PC-3 (cell line): ENCODE results near the gene TM9SF1.

Source experiments
- EZH2 ChIP-seq: fragments of 300-600 bp; sonication (generic); IDR thresholded peaks from one replicate; pipeline ENCODE4 v1.6.1; 2017; ENCODE audit warnings: antibody characterized with exemption, mild to moderate bottlenecking, low read length; ENCODE audit not compliant: unreplicated experiment
- TF ChIP-seq, protein P1 (sequence below): fragments of 300-600 bp; sonication (generic); conservative IDR thresholded peaks from 2 replicates; pipeline ENCODE4 v1.5.1; 2017; ENCODE audit warnings: antibody characterized with exemption, low read depth, mild to moderate bottlenecking, low read length

DNA sequence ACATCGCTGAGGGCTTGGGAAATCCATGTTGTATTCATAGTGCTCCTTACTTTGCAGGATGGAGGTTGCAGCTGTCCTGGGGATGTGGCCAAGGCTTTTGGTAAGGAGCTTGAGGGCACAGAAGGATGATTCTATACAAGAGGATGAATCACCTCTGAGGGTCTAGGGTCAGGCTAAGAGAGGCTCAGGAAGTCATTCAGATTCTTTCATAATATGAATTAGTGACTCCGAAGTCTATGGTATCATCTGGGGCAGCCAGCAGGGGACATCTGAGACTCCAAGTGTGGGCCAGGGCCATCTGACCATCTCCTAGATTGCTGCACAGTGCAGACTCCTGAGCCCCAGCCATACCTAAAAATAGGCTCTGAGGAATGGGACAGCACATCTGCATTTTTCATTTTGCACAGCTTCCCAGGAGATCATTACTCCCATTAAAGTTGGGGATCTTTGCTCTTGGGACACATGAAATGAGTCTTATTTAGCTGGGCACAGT is 42.3 kb upstream of the TM9SF1 start:
- TF ChIP-seq, protein P1, sequence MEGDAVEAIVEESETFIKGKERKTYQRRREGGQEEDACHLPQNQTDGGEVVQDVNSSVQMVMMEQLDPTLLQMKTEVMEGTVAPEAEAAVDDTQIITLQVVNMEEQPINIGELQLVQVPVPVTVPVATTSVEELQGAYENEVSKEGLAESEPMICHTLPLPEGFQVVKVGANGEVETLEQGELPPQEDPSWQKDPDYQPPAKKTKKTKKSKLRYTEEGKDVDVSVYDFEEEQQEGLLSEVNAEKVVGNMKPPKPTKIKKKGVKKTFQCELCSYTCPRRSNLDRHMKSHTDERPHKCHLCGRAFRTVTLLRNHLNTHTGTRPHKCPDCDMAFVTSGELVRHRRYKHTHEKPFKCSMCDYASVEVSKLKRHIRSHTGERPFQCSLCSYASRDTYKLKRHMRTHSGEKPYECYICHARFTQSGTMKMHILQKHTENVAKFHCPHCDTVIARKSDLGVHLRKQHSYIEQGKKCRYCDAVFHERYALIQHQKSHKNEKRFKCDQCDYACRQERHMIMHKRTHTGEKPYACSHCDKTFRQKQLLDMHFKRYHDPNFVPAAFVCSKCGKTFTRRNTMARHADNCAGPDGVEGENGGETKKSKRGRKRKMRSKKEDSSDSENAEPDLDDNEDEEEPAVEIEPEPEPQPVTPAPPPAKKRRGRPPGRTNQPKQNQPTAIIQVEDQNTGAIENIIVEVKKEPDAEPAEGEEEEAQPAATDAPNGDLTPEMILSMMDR: no peak
- no peak for TF ChIP-seq EZH2
